Left ventricle myocardium inferior (tissue), 1 donor: Measurements from ENCODE around the gene FAM241A. TPM values are rescaled to one million over a fixed set of nuclear protein-coding genes. Genes with fewer than 3 reads are reported as not detected.
A peak's percentile ranks its signal among the peaks of the same experiment; 100 is the strongest.

Experiments used
- DNase-seq: peaks from one replicate; pipeline ENCODE4 v3.0.0-alpha.2; 2020
- H3K27ac ChIP-seq: fragments of 200-600 bp; replicated peaks from 2 replicates; pipeline ENCODE4 v1.8.0; 2021
- H3K27me3 ChIP-seq: fragments of 200-600 bp; 2 replicates; pipeline ENCODE4 v1.8.0; 2021; ENCODE audit warnings: low read depth
- H3K36me3 ChIP-seq: fragments of 200-600 bp; 2 replicates; pipeline ENCODE4 v1.8.0; 2021
- H3K4me1 ChIP-seq: fragments of 200-600 bp; 2 replicates; pipeline ENCODE4 v1.8.0; 2021
- H3K4me3 ChIP-seq: fragments of 200-600 bp; 2 replicates; pipeline ENCODE4 v1.8.0; 2021; ENCODE audit warnings: mild to moderate bottlenecking, moderate library complexity
- H3K9me3 ChIP-seq: fragments of 200-600 bp; replicated peaks from 2 replicates; pipeline ENCODE4 v1.8.0; 2021
- CTCF ChIP-seq: fragments of 200-600 bp; IDR thresholded peaks from 2 replicates; pipeline ENCODE4 v1.8.0; 2021; ENCODE audit warnings: antibody characterized with exemption, mild to moderate bottlenecking, borderline replicate concordance
- intact Hi-C: fragments of 100-400 bp; cut with micrococcal nuclease; formaldehyde crosslinking; loops from one replicate; pipeline ENCODE4 v1.11.0; 2022
- total RNA-seq: library from RNA; stranded (reverse); fragmentation: NEBNext Ultra II Directional; extraction: Animal tissue kit (Norgen Biotek cat#: 25700); gene quantifications from one replicate; pipeline ENCODE4 v1.2.1, GENCODE V29; 2021
- donor health status: DM: no; HTN: yes; CAD: no; lungs with severe emphysema.

Gene FAM241A
- total RNA-seq, 1 donor from 2014 or later, result 7.6 TPM

GRCh38 chr4:112140536-112140935 lies 4.7 kb upstream of the FAM241A start:
- no peak for TF ChIP-seq CTCF
- Histone ChIP-seq H3K36me3 (no peaks in the 10 kb centered on the region), H3K27me3 (no peaks in the 10 kb centered on the region), H3K9me3 (no peaks in the 10 kb centered on the region), H3K4me3 (peak overlapping the region; percentile 33), H3K27ac (peak overlapping the region; percentile 88), H3K4me1 (peaks cover 41% of the 10 kb centered on the region)
- no peak for DNase-seq
- intact Hi-C loops, result no loop called here

- H3K4me3 ChIP-seq, result peak overlapping the region; percentile 33
- H3K27me3 ChIP-seq, result no peaks in the 10 kb centered on the region
- TF ChIP-seq CTCF, result no peak
- H3K4me1 ChIP-seq, result peaks cover 50% of the 10 kb centered on the region
- DNase-seq, result no peak
- peak overlapping the region; percentile 88 for H3K27ac ChIP-seq
- intact Hi-C loops, result no loop called here
- H3K36me3 ChIP-seq, result no peaks in the 10 kb centered on the region
- no peaks in the 10 kb centered on the region for H3K9me3 ChIP-seq
Measured at GRCh38 chr4:112141366-112142138, 3.7 kb upstream of the FAM241A start.

DNA sequence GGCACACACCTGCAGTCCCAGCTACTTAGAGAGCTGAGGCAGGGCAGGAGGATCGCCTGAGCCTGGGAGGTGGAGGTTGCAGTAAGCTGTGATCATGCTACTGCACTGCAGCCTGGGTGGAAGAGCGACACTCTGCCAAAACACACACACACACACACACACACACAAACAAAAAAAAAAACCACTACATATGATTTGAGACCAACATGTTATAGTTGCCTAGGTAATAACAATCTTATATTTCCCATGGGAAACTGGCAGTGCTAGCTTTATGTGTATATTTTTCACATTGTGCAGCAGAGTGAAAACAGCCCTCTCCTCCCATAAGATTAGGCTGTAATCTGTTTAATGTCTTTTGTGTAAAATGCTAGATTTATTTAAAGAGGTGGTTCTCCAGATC lies 3.1 kb upstream of the FAM241A start:
- Histone ChIP-seq H3K27ac (peak overlapping the region; percentile 88), H3K27me3 (no peaks in the 10 kb centered on the region), H3K36me3 (no peaks in the 10 kb centered on the region), H3K4me3 (no peak overlapping the region), H3K4me1 (peaks cover 56% of the 10 kb centered on the region), H3K9me3 (no peaks in the 10 kb centered on the region)
- TF ChIP-seq CTCF, result no peak
- DNase-seq, result no peak
- intact Hi-C loops, result no loop called here

DNA sequence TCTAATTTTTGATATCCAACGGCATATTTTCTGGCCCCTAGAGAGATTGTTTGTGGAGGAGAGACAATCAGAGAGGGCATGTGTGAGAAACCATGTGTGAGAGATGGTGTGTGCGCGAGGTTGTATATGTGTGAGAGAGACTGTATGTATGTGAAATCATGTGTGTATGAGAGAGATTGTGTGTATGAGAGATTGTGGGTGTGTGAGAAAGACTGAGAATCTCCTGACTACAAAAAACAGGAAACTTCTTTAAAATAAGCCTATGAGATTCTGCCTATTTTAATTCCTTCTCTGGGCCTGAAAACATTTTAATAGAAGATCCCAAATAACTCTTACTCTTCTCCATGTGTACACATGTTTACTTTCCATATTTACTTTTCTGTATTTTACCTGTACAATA lies 1.5 kb upstream of the FAM241A start:
- no peak for TF ChIP-seq CTCF
- H3K27ac ChIP-seq, result no peak overlapping the region
- no peaks in the 10 kb centered on the region for H3K27me3 ChIP-seq
- H3K36me3 ChIP-seq, result no peaks in the 10 kb centered on the region
- DNase-seq, result no peak
- intact Hi-C loops, result no loop called here
- peaks cover 66% of the 10 kb centered on the region for H3K4me1 ChIP-seq
- no peak overlapping the region for H3K4me3 ChIP-seq
- H3K9me3 ChIP-seq, result no peaks in the 10 kb centered on the region

DNA sequence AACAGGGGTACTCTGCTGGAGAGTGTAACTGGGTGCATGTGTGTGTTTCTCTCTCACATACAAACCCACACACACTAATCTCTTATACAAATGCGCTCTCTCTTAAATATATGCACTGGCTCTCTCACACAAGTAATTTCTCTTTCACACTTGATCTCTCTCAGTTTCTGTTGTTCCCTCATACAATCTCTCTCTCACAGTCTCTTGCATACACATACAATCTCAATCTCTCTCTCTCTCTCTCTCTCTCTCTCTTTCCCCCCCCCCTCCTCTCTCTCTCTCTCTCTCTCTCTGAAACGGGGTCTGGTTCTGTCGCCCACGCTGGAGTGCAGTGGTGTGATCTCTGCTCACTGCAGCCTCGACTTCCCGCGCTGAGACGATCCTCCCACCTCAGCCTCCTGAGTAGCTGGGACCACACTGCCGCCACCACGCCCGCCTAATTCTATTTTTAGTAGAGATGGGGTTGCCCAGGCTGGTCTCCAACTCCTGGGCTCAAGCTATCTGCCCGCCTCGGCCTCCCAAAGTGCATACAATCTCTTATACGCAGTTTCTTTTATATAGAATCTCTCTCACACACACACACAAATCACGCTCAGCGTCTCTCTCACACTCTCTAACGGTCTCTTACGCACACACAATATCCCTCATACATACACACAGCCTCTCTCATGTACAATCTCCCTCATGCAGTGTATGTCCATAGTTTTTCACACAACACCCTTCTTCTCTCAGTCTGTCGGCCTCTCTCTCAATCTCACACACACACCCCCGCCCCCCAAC lies 518 bp upstream of the FAM241A start:
- H3K27ac ChIP-seq, result peak overlapping the region; percentile 96
- H3K4me3 ChIP-seq, result peak overlapping the region; percentile 79
- H3K36me3 ChIP-seq, result no peaks in the 10 kb centered on the region
- peak; percentile 17 for DNase-seq
- TF ChIP-seq CTCF, result no peak
- H3K27me3 ChIP-seq, result no peaks in the 10 kb centered on the region
- no peaks in the 10 kb centered on the region for H3K9me3 ChIP-seq
- intact Hi-C loops, result no loop called here
- peaks cover 74% of the 10 kb centered on the region for H3K4me1 ChIP-seq
